SH-SY5Y (cell line): Measurements from ENCODE around the gene NAALADL2.

Source experiments
- GATA2 ChIP-seq: IDR thresholded peaks from 2 replicates; pipeline ENCODE4 v1.6.1; 2011; ENCODE audit warnings: mild to moderate bottlenecking, low read depth, low read length
- GATA3 ChIP-seq: IDR thresholded peaks from 2 replicates; pipeline ENCODE4 v1.6.1; 2011; ENCODE audit warnings: low read depth, mild to moderate bottlenecking, low read length, moderate library complexity

- TF ChIP-seq GATA2 (no peak), GATA3 (no peak)
Observed at GRCh38 chr3:174815750-174816149, 43.4 kb upstream of the NAALADL2 start.
